Activated CD8-positive, alpha-beta memory T cell treated with anti-CD3 and anti-CD28 coated beads for 1 hour (primary cell): ENCODE data around the gene SSR4.

Experiments used
- DNase-seq, 2 donors: peaks; one replicate each; pipeline ENCODE4 v3.0.0-alpha.2; 2020; ENCODE audit warnings: low read depth in 1 of 2; ENCODE audit errors: extremely low read depth in 1 of 2

The SSR4 gene

DNA sequence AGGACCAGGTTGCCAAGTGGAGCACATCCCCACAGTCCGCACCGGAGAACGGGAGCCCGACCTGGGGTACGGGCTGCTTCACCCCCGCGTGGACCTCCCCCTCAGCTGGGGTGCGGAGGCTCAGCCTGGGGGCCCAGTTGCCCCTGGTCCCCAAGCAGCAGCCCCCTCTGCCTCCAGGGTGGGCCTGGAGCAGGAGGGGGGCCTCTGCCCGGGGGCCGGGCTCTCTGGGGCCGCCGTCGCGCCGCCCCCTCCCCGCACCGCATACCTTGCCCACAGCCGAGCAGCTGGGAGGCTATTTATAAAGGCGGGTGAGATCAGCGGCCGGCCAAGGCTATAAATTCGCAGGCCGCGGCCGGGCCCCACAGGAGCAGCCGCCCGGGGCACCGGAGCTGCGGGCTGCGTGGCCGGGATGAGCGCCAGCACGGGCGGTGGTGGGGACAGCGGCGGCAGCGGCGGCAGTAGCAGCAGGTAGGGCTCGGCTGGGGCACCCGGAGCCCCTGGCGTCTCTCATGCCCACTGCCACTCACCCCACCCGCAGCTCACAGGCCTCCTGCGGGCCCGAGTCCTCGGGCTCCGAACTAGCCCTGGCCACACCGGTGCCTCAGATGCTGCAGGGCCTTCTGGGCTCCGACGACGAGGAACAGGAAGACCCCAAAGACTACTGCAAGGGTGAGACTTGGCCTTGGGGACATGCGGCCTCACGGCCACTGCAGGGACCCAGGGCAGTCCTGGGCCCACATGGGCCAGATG, 13.6 kb upstream of the SSR4 start, which contains the start of gene SRPK3:
SRPK3 (plus strand) TSS at position 364 of the 750 bp plus-strand sequence; CDS start at position 410, 46 bp downstream.
- DNase-seq, result no peak

DNA sequence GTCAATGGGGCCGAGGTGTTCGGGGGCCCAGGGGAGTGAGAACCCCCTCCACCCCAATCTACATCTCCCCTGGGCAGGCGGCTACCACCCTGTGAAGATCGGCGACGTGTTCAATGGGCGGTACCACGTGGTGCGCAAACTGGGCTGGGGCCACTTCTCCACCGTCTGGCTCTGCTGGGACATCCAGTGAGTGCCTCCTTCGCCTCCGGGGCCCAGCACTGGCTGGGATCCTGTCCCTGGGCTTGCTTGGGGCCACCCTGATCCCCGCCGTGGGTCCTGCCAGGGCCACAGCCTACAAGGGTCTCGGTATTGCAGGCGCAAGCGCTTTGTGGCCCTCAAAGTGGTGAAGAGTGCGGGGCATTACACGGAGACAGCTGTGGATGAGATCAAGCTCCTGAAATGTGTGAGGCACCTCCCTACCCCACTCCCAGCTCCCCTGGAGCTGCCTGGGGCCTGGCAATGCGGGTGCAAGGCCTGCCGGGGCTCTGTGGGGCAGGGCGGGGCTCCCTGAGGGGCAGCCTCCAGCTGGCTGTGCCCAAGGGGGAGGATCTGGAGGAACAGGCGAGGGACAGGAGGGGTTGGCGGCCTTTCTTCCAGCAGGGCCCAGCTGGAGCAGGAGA, 12.9 kb upstream of the SSR4 start:
- DNase-seq, result no peak

DNA sequence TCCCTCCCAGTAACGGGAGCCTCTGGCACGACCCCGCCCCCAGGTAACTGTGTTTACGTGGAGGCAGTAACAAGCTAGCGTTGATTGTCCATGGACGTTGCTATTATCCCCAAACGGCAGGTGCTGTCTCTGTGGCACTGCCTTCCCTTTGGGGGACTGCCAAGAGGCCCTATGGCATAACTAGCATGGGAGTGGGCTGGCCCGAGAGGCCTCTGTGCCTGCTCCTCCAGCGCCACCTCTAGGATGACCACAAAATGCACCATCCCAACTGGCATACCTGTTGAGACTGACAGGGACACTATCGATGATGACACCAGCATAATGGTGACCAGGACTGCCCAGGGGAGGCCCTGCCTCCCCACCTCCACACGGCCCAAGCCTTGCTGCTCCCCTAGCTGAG, 12.2 kb upstream of the SSR4 start:
- no peak for DNase-seq

DNA sequence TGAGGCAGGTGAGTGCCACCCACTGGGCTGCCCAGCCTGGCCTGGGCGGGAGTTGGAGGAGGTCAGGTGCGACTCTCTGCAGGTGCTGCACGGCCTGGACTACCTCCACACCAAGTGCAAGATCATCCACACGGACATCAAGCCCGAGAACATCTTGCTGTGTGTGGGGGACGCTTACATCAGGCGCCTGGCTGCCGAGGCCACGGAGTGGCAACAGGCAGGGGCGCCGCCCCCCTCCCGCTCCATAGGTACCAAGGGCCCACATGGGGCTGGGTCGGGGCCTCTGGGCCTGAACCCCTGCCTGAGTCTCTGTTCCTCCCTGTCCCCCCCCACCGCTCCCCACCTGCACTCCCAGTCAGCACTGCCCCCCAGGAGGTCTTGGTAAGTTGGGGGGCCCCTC, 11.6 kb upstream of the SSR4 start:
- DNase-seq, result no peak

DNA sequence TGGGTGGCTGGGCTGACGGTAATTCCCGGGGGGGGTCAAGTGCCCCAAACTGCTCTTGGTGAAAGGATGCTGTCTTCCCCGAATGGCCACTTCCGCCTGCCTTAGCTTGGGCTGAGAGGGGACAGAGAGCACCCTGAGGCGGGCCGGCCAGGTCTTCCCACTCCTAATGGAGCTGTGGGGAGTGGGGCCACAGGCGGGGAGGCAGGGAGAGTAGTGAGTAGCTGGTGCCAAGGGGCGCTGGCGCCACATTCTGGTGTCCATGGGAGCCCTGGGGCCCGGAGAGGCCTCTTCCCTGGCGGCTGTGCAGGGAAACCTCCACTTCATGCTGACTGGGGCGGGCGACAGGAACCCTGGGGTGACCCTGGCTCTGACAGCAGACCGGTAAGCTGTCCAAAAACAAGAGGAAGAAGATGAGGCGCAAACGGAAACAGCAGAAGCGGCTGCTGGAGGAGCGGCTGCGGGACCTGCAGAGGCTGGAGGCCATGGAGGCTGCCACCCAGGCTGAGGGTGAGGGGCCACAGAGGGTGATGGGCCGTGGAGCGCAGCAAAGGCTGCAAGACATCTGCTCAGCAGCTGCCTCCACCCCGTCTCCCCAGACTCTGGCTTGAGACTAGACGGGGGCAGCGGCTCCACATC, 11.0 kb upstream of the SSR4 start:
- no peak for DNase-seq

DNA sequence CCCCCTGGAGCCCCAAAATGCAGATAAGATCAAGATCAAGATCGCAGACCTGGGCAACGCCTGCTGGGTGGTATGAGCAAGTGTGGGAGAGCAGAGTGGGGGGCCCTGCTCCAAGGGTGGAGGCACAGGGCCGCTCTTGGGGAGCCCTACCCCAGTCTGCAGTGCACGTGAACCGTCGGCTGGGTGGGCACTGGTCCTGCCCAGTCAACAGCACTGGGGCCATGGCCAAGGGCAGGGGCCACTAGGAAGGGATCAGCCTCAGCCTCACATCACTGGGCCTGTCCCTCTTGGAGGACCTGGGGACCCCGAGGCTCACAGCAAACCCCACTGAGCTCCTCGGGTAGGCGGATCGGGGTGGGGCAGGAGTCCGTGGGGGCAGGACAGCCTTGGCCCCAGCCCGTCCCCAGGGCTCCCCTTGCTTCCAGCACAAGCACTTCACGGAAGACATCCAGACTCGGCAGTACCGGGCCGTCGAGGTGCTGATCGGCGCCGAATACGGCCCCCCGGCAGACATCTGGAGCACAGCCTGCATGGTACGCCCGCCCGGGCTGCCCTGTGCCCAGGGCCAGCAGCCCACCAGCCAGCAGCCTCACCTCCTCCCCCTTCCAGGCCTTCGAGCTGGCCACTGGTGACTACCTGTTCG, 10.0 kb upstream of the SSR4 start:
- DNase-seq, result no peak

DNA sequence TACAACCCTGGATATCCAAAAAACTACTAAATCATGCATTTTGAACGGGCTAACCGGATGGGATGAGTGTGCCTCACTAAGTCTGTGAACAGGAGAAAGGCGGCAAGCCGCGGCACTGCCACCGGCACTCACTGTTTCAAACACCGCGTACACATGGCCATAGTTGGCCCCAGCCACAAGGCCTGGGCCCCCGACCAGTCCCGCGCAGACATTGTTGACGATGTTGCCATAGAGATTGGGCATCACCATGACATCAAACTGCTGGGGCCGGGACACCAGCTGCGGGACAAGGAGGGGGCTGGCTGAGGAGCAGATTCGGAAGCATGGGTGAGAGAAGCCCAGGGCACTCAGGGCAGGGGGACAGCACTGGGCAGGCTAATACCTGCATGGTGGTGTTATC, 7.8 kb upstream of the SSR4 start:
- no peak for DNase-seq

DNA sequence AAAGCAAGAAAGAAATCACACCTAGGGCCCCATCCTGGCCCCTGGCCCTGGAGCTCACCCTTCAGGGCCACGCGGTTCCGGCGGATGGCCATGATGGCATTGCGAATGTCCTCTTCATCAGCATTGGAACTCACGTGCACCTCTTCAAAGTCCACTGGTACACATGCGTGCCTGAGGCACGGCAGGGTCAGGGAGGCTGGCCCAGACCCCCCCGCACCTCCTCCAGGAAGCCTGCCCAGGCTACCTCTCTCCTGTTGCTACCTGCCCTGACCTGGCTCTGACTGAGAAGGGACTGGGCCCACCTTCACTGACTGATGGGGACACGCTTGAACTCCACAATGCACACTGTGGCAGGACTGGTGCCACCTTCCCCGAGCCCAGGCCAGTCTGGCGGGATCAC, 4.8 kb upstream of the SSR4 start:
- DNase-seq, result no peak

DNA sequence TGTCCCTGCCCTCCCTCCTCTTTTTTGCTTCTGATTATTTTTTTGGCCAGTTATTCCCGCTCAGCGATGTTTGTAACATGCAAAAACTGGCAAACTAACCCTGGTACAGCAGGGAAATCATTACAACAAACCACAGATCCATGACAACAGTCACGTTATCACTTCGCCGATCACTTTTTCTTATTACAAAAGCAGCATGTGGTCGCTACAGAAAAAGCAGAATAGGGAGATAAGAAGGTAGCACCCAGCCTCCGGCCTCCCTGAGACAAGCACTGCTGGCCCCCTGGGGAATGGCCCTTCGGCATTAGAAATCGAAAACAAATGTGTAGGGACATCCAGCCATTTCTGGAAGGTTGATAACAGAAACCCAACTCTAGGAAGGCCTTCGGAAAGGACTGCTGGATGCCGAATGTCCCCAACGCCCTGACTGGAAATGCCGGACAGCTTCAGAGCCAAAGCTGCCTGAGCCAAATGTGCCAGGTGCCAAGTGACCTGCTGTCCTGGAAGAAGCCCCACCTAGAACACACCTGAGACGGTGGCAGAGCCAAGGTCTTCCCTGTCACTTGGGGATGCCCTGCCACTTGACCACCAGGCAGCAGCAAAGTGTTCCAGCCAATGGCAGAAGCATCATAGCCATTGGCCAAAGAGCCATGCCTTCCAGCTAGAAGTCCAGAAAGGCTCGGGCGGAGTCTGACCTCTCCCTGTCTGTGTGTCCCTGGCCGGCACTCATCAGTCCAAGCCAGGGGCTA, 3.2 kb upstream of the SSR4 start:
- DNase-seq, result no peak

DNA sequence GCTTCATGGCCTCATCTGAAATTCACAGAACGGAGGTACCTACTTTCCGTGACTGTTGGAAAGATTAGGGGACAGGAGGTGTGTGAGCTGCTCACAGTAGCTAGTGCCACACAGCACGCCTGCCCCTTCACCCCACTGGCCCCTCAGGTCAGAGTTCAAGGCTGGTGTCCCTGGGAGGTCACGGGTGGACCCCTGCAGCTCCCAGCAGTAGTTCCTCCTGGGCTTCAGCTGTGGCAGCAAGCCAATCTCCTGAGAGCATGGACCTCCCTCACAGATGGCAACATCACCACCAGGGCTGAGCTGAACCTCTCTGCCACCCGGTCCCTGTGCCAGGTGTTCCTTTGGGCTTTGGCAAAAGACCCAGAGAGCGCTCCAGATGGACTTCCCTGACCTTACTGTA, 2.1 kb upstream of the SSR4 start:
- DNase-seq, result no peak

DNA sequence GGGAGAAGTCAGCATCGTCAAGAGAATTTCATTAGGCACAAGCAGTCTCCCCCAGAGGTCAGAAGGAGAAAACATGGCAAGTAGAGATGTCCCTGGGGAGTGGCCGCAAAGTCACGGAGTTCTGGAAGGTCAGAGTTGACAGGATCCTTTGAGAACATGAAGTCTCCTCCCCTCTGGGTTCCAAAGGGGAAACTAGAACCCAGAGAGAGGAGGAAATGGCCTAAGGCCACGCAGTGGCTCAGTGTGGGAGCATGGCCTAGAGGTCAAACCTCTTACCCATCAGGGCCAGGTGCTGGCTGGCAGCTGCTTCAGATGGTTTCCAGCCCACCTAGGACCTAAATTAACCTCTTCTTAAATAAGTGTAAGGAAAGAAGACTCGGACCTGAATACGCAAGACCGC, 1.2 kb upstream of the SSR4 start:
- no peak for DNase-seq

DNA sequence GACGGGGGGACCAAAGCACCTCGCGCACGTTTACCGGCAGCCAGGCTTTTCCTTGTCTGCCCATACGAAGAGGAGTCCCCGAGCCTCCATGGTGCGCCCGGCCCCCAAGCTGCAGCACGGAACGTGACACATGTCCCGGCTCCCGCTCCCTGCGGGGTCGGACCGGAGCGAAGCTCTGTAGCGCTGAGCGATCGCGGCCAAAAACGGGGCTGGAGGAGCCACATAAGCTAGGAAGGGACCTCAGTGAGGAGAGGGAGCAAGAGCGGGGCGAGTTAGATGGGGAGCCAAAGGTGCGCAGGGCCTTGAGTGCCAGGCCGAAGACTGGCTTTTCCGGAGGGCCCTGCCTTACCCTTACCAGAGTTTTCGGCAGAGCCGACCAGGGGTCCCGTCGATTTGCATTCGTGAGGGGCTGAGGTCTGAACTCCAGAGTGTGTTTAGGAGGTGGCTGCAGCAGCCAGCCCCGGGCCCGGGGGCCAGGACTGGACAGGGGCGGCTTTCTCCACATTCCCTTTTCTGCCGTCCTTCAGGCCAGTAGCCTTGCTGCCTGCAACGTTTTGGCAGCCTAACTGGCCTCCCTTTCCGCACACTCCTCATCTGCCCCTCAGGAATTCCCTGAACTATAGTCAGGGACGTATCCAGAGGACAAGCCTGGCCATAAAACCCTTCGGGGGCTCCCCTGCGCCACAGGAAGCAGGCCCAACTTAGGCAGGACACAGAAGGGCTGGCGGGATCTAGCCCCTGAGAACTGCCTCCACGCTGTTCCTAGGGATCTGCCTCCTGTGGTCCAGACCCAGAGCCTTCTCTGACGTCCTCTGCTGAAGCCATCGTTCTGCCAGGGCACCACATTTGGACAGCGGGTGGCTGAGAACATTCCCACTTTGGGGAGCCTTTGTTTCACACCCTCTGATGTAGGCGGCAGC, 689 bp downstream of the SSR4 start:
- no peak for DNase-seq

DNA sequence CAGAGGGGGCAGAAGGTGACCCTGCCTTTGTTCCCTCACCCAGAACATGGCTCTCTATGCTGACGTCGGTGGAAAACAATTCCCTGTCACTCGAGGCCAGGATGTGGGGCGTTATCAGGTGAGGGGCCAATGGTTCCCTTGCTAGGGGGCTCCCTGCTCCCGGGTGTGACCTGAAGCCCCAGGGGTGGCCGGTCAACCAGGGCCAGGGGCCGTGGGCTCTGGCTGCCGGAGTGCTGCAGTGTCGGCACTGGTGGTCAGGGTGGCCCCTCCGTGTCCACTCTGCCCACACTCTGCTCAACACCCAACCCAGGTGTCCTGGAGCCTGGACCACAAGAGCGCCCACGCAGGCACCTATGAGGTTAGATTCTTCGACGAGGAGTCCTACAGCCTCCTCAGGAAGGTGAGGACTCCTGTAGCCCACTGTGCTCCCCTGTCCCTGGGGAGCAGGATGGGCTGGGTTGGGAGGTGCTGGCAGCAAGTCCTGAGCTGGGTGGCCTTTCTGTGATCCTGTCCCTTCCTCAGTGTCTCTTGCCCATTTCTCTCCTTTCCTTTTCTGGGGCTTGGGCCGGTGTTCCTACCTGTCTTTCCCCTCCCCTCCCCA, 3.0 kb downstream of the SSR4 start:
- no peak for DNase-seq

DNA sequence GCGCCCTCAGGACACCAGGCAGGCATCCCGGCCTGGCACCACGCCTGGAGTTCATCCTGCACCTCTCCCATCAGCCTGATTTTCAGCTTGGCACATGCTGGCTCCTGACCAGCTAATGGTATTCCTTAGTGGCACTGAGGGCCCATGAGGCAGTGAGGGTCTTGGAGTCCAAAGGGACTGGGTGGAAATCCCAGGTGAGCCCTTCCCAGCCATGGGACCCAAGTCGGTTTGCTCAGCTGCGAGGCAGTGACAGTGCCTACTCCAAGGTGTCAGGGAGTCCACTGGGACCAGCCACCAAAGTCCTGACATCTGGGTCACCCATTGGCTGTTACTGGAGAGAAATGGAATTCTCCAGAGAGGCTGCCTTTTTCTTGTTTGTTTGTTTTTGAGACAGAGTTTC, 4.9 kb downstream of the SSR4 start:
- no peak for DNase-seq

DNA sequence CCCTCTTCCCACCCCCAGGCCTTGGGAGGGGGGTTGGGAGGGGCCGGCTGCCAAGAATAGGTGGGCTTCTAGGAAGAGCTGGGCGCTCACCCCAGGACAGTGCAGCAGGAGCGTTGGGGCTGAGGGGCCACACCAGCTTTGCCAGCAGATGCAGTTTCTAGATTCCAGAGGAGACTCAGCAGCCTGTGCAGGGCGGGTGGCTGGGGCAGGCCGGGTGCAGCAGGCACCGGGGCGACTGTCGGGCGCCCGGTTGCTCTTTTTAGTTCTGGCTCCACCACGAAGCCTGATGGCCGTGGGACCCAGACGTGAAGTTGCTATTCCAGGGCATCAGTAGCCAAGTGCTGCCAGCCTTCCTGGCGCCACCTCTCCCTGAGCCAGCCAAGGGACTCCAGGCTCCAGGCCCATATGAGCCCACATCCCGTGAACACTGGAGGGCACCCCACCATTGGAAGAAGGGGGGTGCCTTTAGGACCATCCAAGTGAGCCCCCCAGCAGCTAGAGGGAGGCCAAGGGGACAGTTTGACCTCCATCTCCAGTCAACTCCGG, 5.8 kb downstream of the SSR4 start:
- no peak for DNase-seq

DNA sequence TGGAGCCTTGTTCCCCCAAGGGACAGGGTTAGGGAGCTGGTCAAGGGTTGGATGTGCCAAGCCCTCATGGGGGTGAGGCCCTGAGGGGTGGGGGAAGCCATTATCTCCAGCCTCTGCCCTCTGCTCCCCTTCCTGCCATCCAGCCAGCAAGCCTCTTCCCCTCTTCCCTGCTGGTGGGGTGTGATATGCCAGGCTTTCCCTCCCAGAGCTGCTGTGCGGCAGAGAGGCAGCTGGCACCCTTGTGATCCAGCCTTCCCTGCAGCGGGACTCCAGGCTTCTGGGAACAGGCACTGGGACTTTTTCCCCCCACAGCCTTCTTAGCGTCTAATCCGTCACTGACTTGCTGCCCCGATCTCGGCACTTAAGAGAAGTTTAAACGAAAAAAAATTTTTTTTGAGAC, 6.3 kb downstream of the SSR4 start:
- DNase-seq, result no peak

DNA sequence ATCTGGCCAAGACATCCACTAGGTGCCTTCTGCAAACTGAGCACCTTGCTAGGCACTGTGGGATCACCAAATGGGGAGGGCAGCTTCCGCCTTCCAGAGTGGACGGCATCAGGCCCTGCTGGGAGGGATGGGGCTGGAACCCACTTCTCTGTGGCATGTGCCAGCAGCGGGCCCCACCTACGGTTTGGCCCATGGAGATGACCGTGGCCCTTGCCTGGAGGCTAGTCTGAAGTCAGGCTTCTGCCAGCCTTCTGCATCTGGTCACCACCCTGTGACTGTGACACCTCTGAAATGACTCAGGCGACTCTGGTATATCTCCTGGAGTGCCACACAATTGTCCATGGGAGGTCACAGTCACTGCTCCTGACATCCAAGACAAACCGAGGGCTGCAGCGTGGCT, 7.2 kb downstream of the SSR4 start:
- DNase-seq, result no peak

DNA sequence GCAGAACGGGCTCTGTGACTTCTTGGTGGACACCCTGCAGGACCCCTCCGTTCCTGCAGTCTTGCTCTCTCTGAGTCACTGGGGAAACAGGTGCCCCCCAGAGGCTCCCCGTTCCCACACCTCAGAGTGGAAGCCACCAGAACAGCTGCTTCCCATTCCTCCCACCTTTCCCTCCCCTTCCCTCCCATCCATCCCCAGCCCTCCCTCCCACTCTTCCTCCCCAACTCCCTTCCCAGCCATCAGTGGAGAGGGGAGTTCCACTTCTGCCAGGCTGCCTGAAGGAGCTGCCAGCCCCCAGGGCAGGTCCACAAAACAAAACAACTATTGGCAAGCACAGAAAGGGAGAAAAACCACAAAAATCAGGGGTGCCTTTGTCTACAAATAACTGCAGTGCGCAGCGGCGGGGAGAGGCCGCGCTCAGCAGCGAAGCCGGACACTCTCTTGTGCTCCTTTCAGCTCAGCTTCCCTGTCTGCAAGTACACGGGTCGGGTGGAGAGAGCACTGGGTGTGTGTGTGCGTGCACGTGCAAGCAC, 8.1 kb downstream of the SSR4 start:
- no peak for DNase-seq
